HEK293 (cell line): ENCODE measurements around the gene ZNF576.

Experiments used
- CTCF ChIP-seq: fragments of 450-650 bp; formaldehyde crosslinking; IDR thresholded peaks from 2 replicates; pipeline ENCODE4 v1.5.1; 2016; ENCODE audit warnings: missing biosample characterization, missing genetic modification characterization
- PRDM1 ChIP-seq: fragments of 450-650 bp; formaldehyde crosslinking; IDR thresholded peaks from 2 replicates; pipeline ENCODE4; 2016; ENCODE audit warnings: missing biosample characterization, missing genetic modification characterization
- REST ChIP-seq: fragments of 450-650 bp; formaldehyde crosslinking; IDR thresholded peaks from 2 replicates; pipeline ENCODE4 v1.5.1; 2016; ENCODE audit warnings: missing biosample characterization, missing genetic modification characterization
- ZBTB20 ChIP-seq: fragments of 450-650 bp; formaldehyde crosslinking; IDR thresholded peaks from 2 replicates; pipeline ENCODE4 v1.5.1; 2016; ENCODE audit warnings: missing biosample characterization, missing genetic modification characterization
- ZNF274 ChIP-seq, 2 experiments: fragments of 200-500 bp in 1 of 2; fragments of 450-650 bp in 1 of 2; sonication (Bioruptor generic) in 1 of 2; formaldehyde crosslinking in 1 of 2; IDR thresholded peaks; 2 replicates each; pipeline versions ENCODE4 v1.5.1 to v1.6.1; 2014 to 2016; ENCODE audit warnings: borderline replicate concordance in 1 of 2, inconsistent platforms in 1 of 2, low read length in 1 of 2, missing biosample characterization in 1 of 2, missing genetic modification characterization in 1 of 2
- ZNF302 ChIP-seq: fragments of 450-650 bp; formaldehyde crosslinking; IDR thresholded peaks from 2 replicates; pipeline ENCODE4 v1.5.1; 2016; ENCODE audit warnings: missing biosample characterization, missing genetic modification characterization, low read depth
- ZNF335 ChIP-seq: fragments of 450-650 bp; formaldehyde crosslinking; conservative IDR thresholded peaks from 2 replicates; pipeline ENCODE4 v1.5.1; 2016; ENCODE audit warnings: missing biosample characterization, missing genetic modification characterization

- TF ChIP-seq ZBTB20 (tag by site-specific recombination) (peak; percentile 49; the same call in 1 of the 2 replicates), CTCF (tag by site-specific recombination) (0 out of 2 replicates have a peak, but pooled peaks have one; percentile 7), ZNF302 (tag by site-specific recombination) (no peak), ZNF274 (IDR thresholded peaks at IDR 0.05; ENCODE audit: low read length) (no peak), ZNF274 (tag by site-specific recombination; IDR thresholded peaks at IDR 0.05; ENCODE audit: borderline replicate concordance) (no peak), ZNF335 (tag by site-specific recombination) (0 out of 2 replicates have a peak, but pooled peaks have one; percentile 21), PRDM1 (tag by site-specific recombination) (no peak), REST (tag by site-specific recombination) (no peak)
Observed at GRCh38 chr19:43605875-43606568, 9.6 kb downstream of the ZNF576 start.
